IMR-90 (cell line): ENCODE measurements around the gene TTLL12. TPM values are rescaled to one million over a fixed set of nuclear protein-coding genes. Genes with fewer than 3 reads are reported as not detected.

Experiments used
- ATAC-seq: fragments of 200-7000 bp; cut with Tn5 transposase; 2 replicates; pipeline ENCODE4 v1.9.1; 2020; ENCODE audit warnings: low read depth, mild to moderate bottlenecking, moderate library complexity
- BruUV-seq: library from RNA; stranded (reverse); fragments of 400-500 nt; replicated peaks from 2 replicates; lab custom pipeline; 2021; lab: Mats Ljungman, UMichigan
- CTCF ChIA-PET: fragments of 300-600 bp; formaldehyde crosslinking; extraction: SDS; loops from one replicate; lab custom pipeline; 2021; ENCODE audit warnings: antibody characterized with exemption; lab: Yijun Ruan, JAX
- POLR2A ChIA-PET: fragments of 300-600 bp; sonication (Branson Sonifier 250); formaldehyde crosslinking; loops from one replicate; lab custom pipeline; 2022; ENCODE audit warnings: antibody characterized with exemption; ENCODE audit not compliant: unreplicated experiment; lab: Charles Lee
- DNase-seq: peaks from one replicate; pipeline ENCODE4 v3.0.0; 2013
- H2AFZ ChIP-seq: replicated peaks from 2 replicates; pipeline ENCODE3; 2013; ENCODE audit warnings: low read length, mild to moderate bottlenecking; ENCODE audit not compliant: poor library complexity
- H2AK5ac ChIP-seq: 2 replicates; pipeline ENCODE4 v1.6.1; 2013; ENCODE audit warnings: low read depth, low read length, inconsistent platforms
- H2AK9ac ChIP-seq: replicated peaks from 2 replicates; pipeline ENCODE3; 2013; ENCODE audit warnings: mild to moderate bottlenecking, low read depth, low read length, moderate library complexity; ENCODE audit not compliant: poor library complexity
- H2BK120ac ChIP-seq: 2 replicates; pipeline ENCODE4 v1.6.1; 2013; ENCODE audit warnings: low read depth, low read length, inconsistent platforms
- H2BK15ac ChIP-seq: 3 replicates; pipeline ENCODE4 v1.6.1; 2013; ENCODE audit warnings: low read depth, low read length, inconsistent platforms
- H2BK20ac ChIP-seq: 2 replicates; pipeline ENCODE4 v1.6.1; 2013; ENCODE audit warnings: low read depth, mild to moderate bottlenecking, inconsistent platforms, low read length, moderate library complexity
- H2BK5ac ChIP-seq: 2 replicates; pipeline ENCODE4 v1.6.1; 2013; ENCODE audit warnings: mild to moderate bottlenecking, low read depth, low read length, inconsistent platforms; ENCODE audit not compliant: poor library complexity, severe bottlenecking
- H3K14ac ChIP-seq: replicated peaks from 2 replicates; pipeline ENCODE4 v1.6.1; 2013; ENCODE audit warnings: low read depth, low read length, inconsistent platforms
- H3K18ac ChIP-seq: 2 replicates; pipeline ENCODE4 v1.6.1; 2013; ENCODE audit warnings: low read depth, low read length, control low read depth
- H3K23ac ChIP-seq: 2 replicates; pipeline ENCODE4 v1.6.1; 2013; ENCODE audit warnings: low read depth, low read length, inconsistent platforms
- H3K27ac ChIP-seq: 2 replicates; pipeline ENCODE4 v1.5.1; 2013; ENCODE audit warnings: mild to moderate bottlenecking, control low read depth, low read length; ENCODE audit not compliant: insufficient read depth
- H3K27me3 ChIP-seq: 2 replicates; pipeline ENCODE4 v1.6.1; 2013; ENCODE audit warnings: low read length; ENCODE audit not compliant: control insufficient read depth, insufficient read depth
- H3K36me3 ChIP-seq: 2 replicates; pipeline ENCODE4 v1.6.1; 2013; ENCODE audit warnings: low read length, mixed read lengths; ENCODE audit not compliant: control insufficient read depth, insufficient read depth
- H3K4ac ChIP-seq: 2 replicates; pipeline ENCODE4 v1.6.1; 2013; ENCODE audit warnings: low read depth, low read length, inconsistent platforms
- H3K4me1 ChIP-seq: 2 replicates; pipeline ENCODE4 v1.6.1; 2013; ENCODE audit warnings: low read length, mixed read lengths; ENCODE audit not compliant: control insufficient read depth, insufficient read depth
- H3K4me2 ChIP-seq: 2 replicates; pipeline ENCODE4 v1.6.1; 2013; ENCODE audit warnings: low read depth, mild to moderate bottlenecking, control low read depth, low read length, moderate library complexity
- H3K4me3 ChIP-seq: 2 replicates; pipeline ENCODE4 v1.5.1; 2013; ENCODE audit warnings: low read depth, mild to moderate bottlenecking, control low read depth, low read length, moderate library complexity; ENCODE audit not compliant: insufficient read depth
- H3K56ac ChIP-seq: 2 replicates; pipeline ENCODE4 v1.6.1; 2013; ENCODE audit warnings: low read length, inconsistent platforms; ENCODE audit not compliant: insufficient read depth; ENCODE audit errors: extremely low read depth
- H3K79me1 ChIP-seq, 2 experiments: 2 replicates each; pipeline ENCODE4 v1.6.1; 2013; ENCODE audit warnings: low read length in 2 of 2, inconsistent platforms in 1 of 2, low read depth in 1 of 2
- H3K9ac ChIP-seq: 2 replicates; pipeline ENCODE4 v1.6.1; 2013; ENCODE audit warnings: low read depth, low read length, control low read depth
- H3K9me1 ChIP-seq: 2 replicates; pipeline ENCODE4 v1.6.1; 2013; ENCODE audit warnings: low read length, inconsistent platforms; ENCODE audit not compliant: insufficient read depth
- H3K9me3 ChIP-seq: 2 replicates; pipeline ENCODE4 v1.6.1; 2013; ENCODE audit warnings: low read length; ENCODE audit not compliant: control insufficient read depth, insufficient read depth
- H4K20me1 ChIP-seq: 2 replicates; pipeline ENCODE4 v1.6.1; 2013; ENCODE audit warnings: low read length, inconsistent platforms; ENCODE audit not compliant: insufficient read depth
- H4K5ac ChIP-seq: 2 replicates; pipeline ENCODE4 v1.6.1; 2013; ENCODE audit warnings: mild to moderate bottlenecking, low read depth, low read length, control low read depth
- H4K8ac ChIP-seq, 2 experiments: 2 replicates each; pipeline ENCODE4 v1.6.1; 2013; ENCODE audit warnings: low read depth in 2 of 2, low read length in 2 of 2, control low read depth in 1 of 2, inconsistent platforms in 1 of 2
- H4K91ac ChIP-seq: 2 replicates; pipeline ENCODE4 v1.6.1; 2013; ENCODE audit warnings: low read depth, low read length, inconsistent platforms; ENCODE audit not compliant: insufficient read depth
- BHLHE40 ChIP-seq: fragments of 150-350 bp; IDR thresholded peaks from 2 replicates; pipeline ENCODE4 v1.6.1; 2016; ENCODE audit warnings: mild to moderate bottlenecking, low read depth, low read length
- CEBPB ChIP-seq: IDR thresholded peaks from 2 replicates; pipeline ENCODE4 v1.6.1; 2012; ENCODE audit warnings: low read depth, low read length, improper control_type of control experiment
- CHD1 ChIP-seq: IDR thresholded peaks from 2 replicates; pipeline ENCODE4 v1.6.1; 2012; ENCODE audit warnings: low read depth, low read length, improper control_type of control experiment
- CTCF ChIP-seq: conservative IDR thresholded peaks from 2 replicates; pipeline ENCODE4 v1.5.1; 2012; ENCODE audit warnings: mild to moderate bottlenecking, low read depth, low read length, improper control_type of control experiment
- FOS ChIP-seq: fragments of 150-350 bp; IDR thresholded peaks from 2 replicates; pipeline ENCODE4 v1.6.1; 2016; ENCODE audit warnings: low read depth, low read length
- MAFK ChIP-seq: IDR thresholded peaks from 2 replicates; pipeline ENCODE4 v1.6.1; 2012; ENCODE audit warnings: low read depth, low read length, improper control_type of control experiment
- MAZ ChIP-seq: IDR thresholded peaks from 2 replicates; pipeline ENCODE4 v1.6.1; 2012; ENCODE audit warnings: low read depth, mild to moderate bottlenecking, low read length, improper control_type of control experiment, moderate library complexity, borderline replicate concordance
- MXI1 ChIP-seq: IDR thresholded peaks from 2 replicates; pipeline ENCODE4 v1.6.1; 2012; ENCODE audit warnings: low read depth, mild to moderate bottlenecking, low read length, moderate library complexity, borderline replicate concordance
- NFE2L2 ChIP-seq: fragments of 150-350 bp; IDR thresholded peaks from 2 replicates; pipeline ENCODE4 v1.6.1; 2016; ENCODE audit warnings: low read depth, mild to moderate bottlenecking, low read length
- POLR2A ChIP-seq: IDR thresholded peaks from 2 replicates; pipeline ENCODE4 v1.6.1; 2012; ENCODE audit warnings: mild to moderate bottlenecking, low read depth, low read length
- RAD21 ChIP-seq: IDR thresholded peaks from 2 replicates; pipeline ENCODE4 v1.6.1; 2012; ENCODE audit warnings: low read length, improper control_type of control experiment
- RCOR1 ChIP-seq: IDR thresholded peaks from 2 replicates; pipeline ENCODE4 v1.6.1; 2012; ENCODE audit warnings: mild to moderate bottlenecking, low read length, improper control_type of control experiment; ENCODE audit not compliant: insufficient replicate concordance
- RFX5 ChIP-seq: IDR thresholded peaks from 2 replicates; pipeline ENCODE4 v1.8.0; 2012; ENCODE audit warnings: low read depth, mild to moderate bottlenecking, low read length, moderate library complexity
- SMC3 ChIP-seq: fragments of 150-350 bp; IDR thresholded peaks from 2 replicates; pipeline ENCODE4 v1.6.1; 2016; ENCODE audit warnings: low read depth, mild to moderate bottlenecking, antibody characterized with exemption, low read length, moderate library complexity
- WGBS, 2 experiments: methylation state at CpG; one replicate each; pipeline versions ENCODE4 v1.1.5 to v1.1.7; 2013; ENCODE audit warnings: missing lambda C conversion rate in 2 of 2; ENCODE audit not compliant: insufficient read length in 1 of 2; ENCODE audit errors: extremely low coverage in 2 of 2; 5-methylcytosine and 5-hydroxymethylcytosine counted together
- dilution Hi-C: fragments of 300-500 bp; cut with HindIII; formaldehyde crosslinking; loops from one replicate; pipeline ENCODE4 v1.14.3; 2018; ENCODE audit warnings: low sequenced_read_pairs; ENCODE audit not compliant: unreplicated experiment
- in situ Hi-C: fragments of 300-500 bp; cut with MboI; formaldehyde crosslinking; loops from 3 replicates; pipeline ENCODE4 v1.14.3; 2019; ENCODE audit warnings: low sequenced_read_pairs, inconsistent platforms, mixed read lengths
- intact Hi-C: fragments of 100-400 bp; cut with micrococcal nuclease; formaldehyde crosslinking; loops from 2 replicates; pipeline ENCODE4 v1.10.0; 2022
- polyA plus RNA-seq, 3 experiments: library from polyadenylated mRNA; depleted of rRNA; stranded (reverse); fragments of >200 nt; gene quantifications; 2 replicates each; pipeline ENCODE4 v1.2.3, GENCODE V29; 2012; ENCODE audit warnings: low replicate concordance in 1 of 3
- total RNA-seq: library from RNA; depleted of rRNA; stranded (reverse); fragments of >200 nt; gene quantifications from 2 replicates; pipeline ENCODE4 v1.2.3, GENCODE V29; 2012
- TF ChIP-seq, protein P1 (sequence below): fragments of 150-350 bp; IDR thresholded peaks from 2 replicates; pipeline ENCODE4 v1.6.1; 2017; ENCODE audit warnings: mild to moderate bottlenecking, antibody characterized with exemption, low read length, low read depth
- TF ChIP-seq, protein P2 (sequence below): fragments of 150-350 bp; IDR thresholded peaks from 2 replicates; pipeline ENCODE4 v1.6.1; 2016; ENCODE audit warnings: low read depth, mild to moderate bottlenecking, low read length, moderate library complexity, borderline replicate concordance

The TTLL12 gene
- total and polyA plus RNA-seq, 2 of the 4 experiments (the other 2 are of a cell fraction): 20.9 to 30.1 TPM

- H3K36me3 ChIP-seq: no peaks in the 10 kb centered on the region
- BruUV-seq: no TSS peak
- H3K9me3 ChIP-seq: no peaks in the 10 kb centered on the region
- dilution Hi-C loops (no loop called here), intact Hi-C loops (no loop called here), in situ Hi-C loops (no loop called here)
- H2AK5ac ChIP-seq: no peak overlapping the region
- POLR2A ChIA-PET: no interaction called here
- peak overlapping the region; percentile 32 for H2AFZ ChIP-seq
- H3K23ac ChIP-seq: no peak overlapping the region
- H3K4me2 ChIP-seq: no peak overlapping the region
- no peak for ATAC-seq
- H4K91ac ChIP-seq: no peak overlapping the region
- peaks cover 30% of the 10 kb centered on the region for H3K27me3 ChIP-seq
- TF ChIP-seq CEBPB: no peak
- no peak for TF ChIP-seq POLR2A
- TF ChIP-seq FOS: no peak
- TF ChIP-seq MXI1: no peak
- no peak for TF ChIP-seq CHD1
- no peak for TF ChIP-seq RFX5
- no peak for TF ChIP-seq BHLHE40
- TF ChIP-seq RCOR1: no peak
- no peak for TF ChIP-seq MAFK
- TF ChIP-seq, protein P1, sequence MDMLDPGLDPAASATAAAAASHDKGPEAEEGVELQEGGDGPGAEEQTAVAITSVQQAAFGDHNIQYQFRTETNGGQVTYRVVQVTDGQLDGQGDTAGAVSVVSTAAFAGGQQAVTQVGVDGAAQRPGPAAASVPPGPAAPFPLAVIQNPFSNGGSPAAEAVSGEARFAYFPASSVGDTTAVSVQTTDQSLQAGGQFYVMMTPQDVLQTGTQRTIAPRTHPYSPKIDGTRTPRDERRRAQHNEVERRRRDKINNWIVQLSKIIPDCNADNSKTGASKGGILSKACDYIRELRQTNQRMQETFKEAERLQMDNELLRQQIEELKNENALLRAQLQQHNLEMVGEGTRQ: no peak
- no peak for TF ChIP-seq NFE2L2
- TF ChIP-seq SMC3: no peak
- TF ChIP-seq RAD21: no peak
- TF ChIP-seq, protein P2, sequence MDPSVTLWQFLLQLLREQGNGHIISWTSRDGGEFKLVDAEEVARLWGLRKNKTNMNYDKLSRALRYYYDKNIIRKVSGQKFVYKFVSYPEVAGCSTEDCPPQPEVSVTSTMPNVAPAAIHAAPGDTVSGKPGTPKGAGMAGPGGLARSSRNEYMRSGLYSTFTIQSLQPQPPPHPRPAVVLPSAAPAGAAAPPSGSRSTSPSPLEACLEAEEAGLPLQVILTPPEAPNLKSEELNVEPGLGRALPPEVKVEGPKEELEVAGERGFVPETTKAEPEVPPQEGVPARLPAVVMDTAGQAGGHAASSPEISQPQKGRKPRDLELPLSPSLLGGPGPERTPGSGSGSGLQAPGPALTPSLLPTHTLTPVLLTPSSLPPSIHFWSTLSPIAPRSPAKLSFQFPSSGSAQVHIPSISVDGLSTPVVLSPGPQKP: no peak
- TF ChIP-seq CTCF: no peak
- no peak for TF ChIP-seq MAZ
- H2BK120ac ChIP-seq: no peak overlapping the region
- no peaks in the 10 kb centered on the region for H3K9me1 ChIP-seq
- no peak overlapping the region for H3K56ac ChIP-seq
- no peak overlapping the region for H3K4ac ChIP-seq
- H3K18ac ChIP-seq: no peak overlapping the region
- H2BK15ac ChIP-seq: no peak overlapping the region
- no peak overlapping the region for H2AK9ac ChIP-seq
- H2BK5ac ChIP-seq: no peak overlapping the region
- no peaks in the 10 kb centered on the region for H4K20me1 ChIP-seq
- no peak for DNase-seq
- H4K5ac ChIP-seq: no peak overlapping the region
- H4K8ac ChIP-seq: no peak overlapping the region
- H3K4me3 ChIP-seq: no peak overlapping the region
- no peak overlapping the region for H3K27ac ChIP-seq
- H3K4me1 ChIP-seq: no peaks in the 10 kb centered on the region
- H3K79me1 ChIP-seq: no peaks in the 10 kb centered on the region
- no peak overlapping the region for H3K14ac ChIP-seq
- H2BK20ac ChIP-seq: no peak overlapping the region
- no peak overlapping the region for H3K9ac ChIP-seq
- 50% methylated on average over 2 of the region's 22 CpGs; no CpG with 5 or more reads in 1 of the 2 experiments for WGBS, 2 experiments
- CTCF ChIA-PET: no interaction called here
Measured at GRCh38 chr22:43209971-43210370, 23.0 kb upstream of the TTLL12 start.
